Measurements from ENCODE around the gene PRSS12. TPM values are rescaled to one million over a fixed set of nuclear protein-coding genes. Genes with fewer than 3 reads are reported as not detected.

Gene PRSS12
- total RNA-seq, 4 donors from 2014 or later: 2.2 to 9.2 (median 4.3) TPM

DNA sequence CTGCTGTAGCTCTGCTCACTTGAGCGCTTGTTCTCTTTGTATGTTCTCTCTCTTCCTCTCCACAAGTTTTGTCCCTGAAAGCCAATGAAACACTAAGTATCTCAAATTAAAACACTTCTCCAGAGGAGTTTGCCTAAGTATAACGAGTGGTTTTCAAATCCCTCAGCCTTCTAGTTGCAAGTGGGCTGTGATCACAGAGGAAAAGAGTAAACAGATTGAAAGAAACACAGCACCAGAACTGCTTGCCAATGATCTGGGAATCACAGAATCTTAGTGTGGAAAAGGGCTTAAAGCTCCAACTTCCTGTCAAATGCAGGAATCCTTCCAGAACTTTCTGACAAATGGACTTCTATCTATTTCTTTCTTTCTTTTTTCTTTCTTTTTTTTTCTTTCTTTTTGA lies 4.8 kb upstream of the PRSS12 start:
- no peaks in the 10 kb centered on the region for H3K9me3 ChIP-seq
- H3K36me3 ChIP-seq: no peaks in the 10 kb centered on the region
- intact Hi-C loops (cut with DNase I): no loop called here
- 53 to 56% methylated on average over 2 of the region's 2 CpGs for WGBS, 2 donors
- DNase-seq: no peak
- peaks cover 0 to 57% (median 5%) of the 10 kb centered on the region in 4 donors for H3K27me3 ChIP-seq
- peaks cover 9 to 13% (median 10%) of the 10 kb centered on the region in 3 donors for H3K4me1 ChIP-seq
- H3K27ac ChIP-seq: no peak overlapping the region
- TF ChIP-seq, protein P1, sequence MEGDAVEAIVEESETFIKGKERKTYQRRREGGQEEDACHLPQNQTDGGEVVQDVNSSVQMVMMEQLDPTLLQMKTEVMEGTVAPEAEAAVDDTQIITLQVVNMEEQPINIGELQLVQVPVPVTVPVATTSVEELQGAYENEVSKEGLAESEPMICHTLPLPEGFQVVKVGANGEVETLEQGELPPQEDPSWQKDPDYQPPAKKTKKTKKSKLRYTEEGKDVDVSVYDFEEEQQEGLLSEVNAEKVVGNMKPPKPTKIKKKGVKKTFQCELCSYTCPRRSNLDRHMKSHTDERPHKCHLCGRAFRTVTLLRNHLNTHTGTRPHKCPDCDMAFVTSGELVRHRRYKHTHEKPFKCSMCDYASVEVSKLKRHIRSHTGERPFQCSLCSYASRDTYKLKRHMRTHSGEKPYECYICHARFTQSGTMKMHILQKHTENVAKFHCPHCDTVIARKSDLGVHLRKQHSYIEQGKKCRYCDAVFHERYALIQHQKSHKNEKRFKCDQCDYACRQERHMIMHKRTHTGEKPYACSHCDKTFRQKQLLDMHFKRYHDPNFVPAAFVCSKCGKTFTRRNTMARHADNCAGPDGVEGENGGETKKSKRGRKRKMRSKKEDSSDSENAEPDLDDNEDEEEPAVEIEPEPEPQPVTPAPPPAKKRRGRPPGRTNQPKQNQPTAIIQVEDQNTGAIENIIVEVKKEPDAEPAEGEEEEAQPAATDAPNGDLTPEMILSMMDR (IDR thresholded peaks at IDR 0.05): no peak
- no peak for TF ChIP-seq POLR2A (IDR thresholded peaks at IDR 0.05)
- no peak overlapping the region for H3K4me3 ChIP-seq

DNA sequence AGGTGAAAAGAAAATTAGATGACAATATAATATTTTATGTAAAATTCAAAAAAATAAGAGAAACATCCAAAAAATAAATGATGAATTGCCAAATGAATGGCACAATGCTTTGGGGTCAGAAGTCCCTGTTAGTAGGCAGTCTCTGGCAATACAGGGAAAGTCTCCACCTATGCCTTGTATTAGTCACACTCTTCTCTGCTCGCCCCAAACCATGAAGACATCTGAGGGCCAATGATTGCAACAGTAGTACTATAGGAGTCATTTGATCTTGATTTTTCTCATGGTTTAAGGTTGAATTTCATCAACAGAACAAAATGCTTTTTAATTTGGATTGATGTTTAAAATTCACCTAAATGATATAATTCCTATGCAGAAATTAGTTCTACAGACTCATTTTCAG lies 3.9 kb upstream of the PRSS12 start:
- Histone ChIP-seq H3K27ac (no peak overlapping the region), H3K36me3 (no peaks in the 10 kb centered on the region), H3K4me3 (no peak overlapping the region), H3K27me3 (peaks cover 0 to 65% (median 5%) of the 10 kb centered on the region in 4 donors), H3K4me1 (peaks cover 12 to 21% (median 16%) of the 10 kb centered on the region in 3 donors), H3K9me3 (no peaks in the 10 kb centered on the region)
- DNase-seq: no peak
- intact Hi-C loops (cut with DNase I): no loop called here
- WGBS, 2 donors: 69 to 87% methylated on average over 1 of the region's 1 CpG
- TF ChIP-seq, protein P1 (IDR thresholded peaks at IDR 0.05): no peak
- TF ChIP-seq POLR2A (IDR thresholded peaks at IDR 0.05): no peak

DNA sequence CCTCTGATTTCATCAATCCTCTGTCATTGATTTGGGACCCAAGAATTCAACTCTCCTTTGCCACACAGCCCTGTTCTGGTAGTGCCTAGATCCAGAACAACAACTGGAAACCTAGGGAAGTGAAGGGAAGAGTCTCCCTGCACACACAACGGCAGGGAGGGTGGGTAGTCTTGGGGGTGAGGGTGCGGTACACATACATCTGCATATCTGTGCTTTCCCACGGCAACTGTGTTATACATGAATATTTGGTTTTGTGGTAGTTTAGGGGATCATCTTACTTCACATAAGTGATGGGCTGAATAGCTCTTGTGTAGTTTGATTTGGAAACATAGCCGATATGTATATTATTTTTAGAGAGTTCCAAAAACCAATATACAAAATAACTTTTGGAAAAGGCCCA lies 3.3 kb upstream of the PRSS12 start:
- Histone ChIP-seq H3K4me3 (no peak overlapping the region), H3K36me3 (no peaks in the 10 kb centered on the region), H3K27ac (no peak overlapping the region), H3K27me3 (peaks cover 0 to 67% (median 5%) of the 10 kb centered on the region in 4 donors), H3K9me3 (no peaks in the 10 kb centered on the region), H3K4me1 (peaks cover 12 to 25% (median 16%) of the 10 kb centered on the region in 3 donors)
- intact Hi-C loops (cut with DNase I): no loop called here
- WGBS, 2 donors: 92 to 96% methylated on average over 4 of the region's 4 CpGs
- no peak for DNase-seq
- TF ChIP-seq, protein P1 (IDR thresholded peaks at IDR 0.05): no peak
- no peak for TF ChIP-seq POLR2A (IDR thresholded peaks at IDR 0.05)

DNA sequence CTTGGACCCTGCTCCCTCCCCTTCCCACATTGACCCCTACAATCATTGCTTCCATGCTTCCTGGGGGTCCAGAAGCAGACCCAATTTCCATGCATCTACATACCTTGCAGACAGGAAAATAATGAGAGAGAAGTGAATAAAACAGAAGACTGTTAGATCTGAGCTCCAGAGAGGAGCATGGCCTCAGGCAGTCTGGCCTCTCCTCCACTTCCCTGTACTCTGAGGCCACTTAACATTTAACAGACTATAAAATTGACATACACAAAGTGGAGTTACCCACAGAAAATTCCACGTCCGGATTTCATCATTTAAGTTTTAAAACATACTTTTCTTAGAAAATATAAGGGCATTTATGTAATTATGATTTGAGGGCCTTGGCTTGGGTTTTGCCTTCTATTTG lies 2.1 kb upstream of the PRSS12 start:
- Histone ChIP-seq H3K9me3 (no peaks in the 10 kb centered on the region), H3K27me3 (peaks cover 0 to 72% (median 5%) of the 10 kb centered on the region in 4 donors), H3K36me3 (no peaks in the 10 kb centered on the region), H3K27ac (no peak overlapping the region), H3K4me3 (no peak overlapping the region), H3K4me1 (peaks cover 12 to 29% (median 16%) of the 10 kb centered on the region in 3 donors)
- DNase-seq: no peak
- 92 to 95% methylated on average over 2 of the region's 2 CpGs for WGBS, 2 donors
- intact Hi-C loops (cut with DNase I): no loop called here
- no peak for TF ChIP-seq POLR2A (IDR thresholded peaks at IDR 0.05)

DNA sequence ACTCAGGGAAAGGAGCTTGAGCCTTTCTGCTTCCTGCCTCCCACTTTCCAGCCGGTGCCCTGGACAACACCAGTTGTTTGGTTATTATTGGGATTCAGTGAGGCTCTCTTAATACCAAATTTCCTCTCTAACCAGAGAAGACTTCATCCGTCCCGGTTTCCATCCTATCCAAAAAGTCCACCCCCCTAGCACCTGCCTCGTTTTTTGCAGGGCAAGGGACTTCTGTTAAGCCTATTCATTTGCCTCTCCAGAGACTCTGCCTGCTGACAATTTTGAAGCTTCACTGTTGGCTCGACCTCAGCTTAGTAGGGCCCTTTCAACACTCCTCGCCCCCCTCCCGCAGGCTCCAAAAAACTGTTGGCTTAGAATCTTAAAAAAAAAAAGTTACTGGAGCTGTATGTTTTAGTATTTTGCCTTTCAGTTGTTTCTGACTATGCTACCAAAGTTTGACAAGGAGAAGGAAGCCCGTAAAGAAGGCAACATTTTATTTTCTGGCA lies 779 bp upstream of the PRSS12 start:
- WGBS, 2 donors: 26 to 30% methylated on average over 8 of the region's 8 CpGs
- no peak for TF ChIP-seq POLR2A (IDR thresholded peaks at IDR 0.05)
- TF ChIP-seq, protein P1 (IDR thresholded peaks at IDR 0.05): no peak
- Histone ChIP-seq H3K27ac (peak overlapping the region in 1 of 4 donors; percentile 79), H3K4me1 (peaks cover 12 to 42% (median 16%) of the 10 kb centered on the region in 3 donors), H3K9me3 (no peaks in the 10 kb centered on the region), H3K4me3 (peak overlapping the region; percentile 50 to 80 (median 72)), H3K27me3 (peaks cover 0 to 73% (median 5%) of the 10 kb centered on the region in 4 donors), H3K36me3 (no peaks in the 10 kb centered on the region)
- intact Hi-C loops (cut with DNase I): no loop called here
- no peak for DNase-seq
